ENCODE data around the gene EPHB3.
A peak's percentile ranks its signal among the peaks of the same experiment; 100 is the strongest.

The EPHB3 gene

DNA sequence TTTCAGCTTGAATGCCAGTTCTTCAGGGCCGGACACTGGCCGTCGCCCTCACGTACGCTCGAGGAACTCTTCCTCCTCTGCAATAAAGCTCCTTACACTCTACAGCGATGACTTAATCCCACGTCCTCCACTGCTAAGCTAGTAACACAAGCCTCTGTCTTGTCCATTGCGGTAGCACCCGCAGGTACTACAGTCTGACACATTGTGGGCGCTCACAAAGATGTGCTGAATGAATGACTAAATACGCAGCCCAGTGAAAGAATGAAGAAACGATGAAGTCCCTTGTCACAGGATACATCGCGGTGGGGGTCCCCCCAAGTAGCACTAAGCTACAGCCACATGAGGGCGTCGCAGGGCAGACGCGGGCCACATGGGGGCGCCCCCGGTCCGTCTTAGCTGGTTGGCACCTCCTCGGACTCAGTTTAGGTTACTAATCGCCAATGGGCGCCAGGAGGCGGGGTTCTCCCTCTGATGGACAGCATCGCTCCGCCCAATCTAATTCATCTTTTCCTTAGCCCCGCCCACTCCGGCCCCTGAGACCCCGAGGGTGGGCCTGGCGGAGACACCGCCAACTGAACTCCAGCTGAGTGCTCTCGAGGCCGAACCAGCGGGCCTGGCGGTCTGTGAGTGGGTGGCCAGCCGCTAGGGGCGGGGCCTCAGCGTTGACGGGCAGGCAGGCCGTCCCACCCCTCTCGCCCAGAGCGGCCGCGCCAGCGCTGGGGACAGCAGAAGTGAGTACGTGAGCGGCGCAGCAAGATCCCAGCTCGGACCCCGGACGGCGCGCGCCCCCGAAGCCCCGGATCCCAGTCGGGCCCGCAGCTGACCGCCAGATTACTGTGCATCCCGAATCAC is at the start of gene EPHB3:
Gene EPHB3 (plus strand): TSS at position 725 of the 852 bp plus-strand sequence. CDS start 451 bp downstream, outside the sequence.
- TF ChIP-seq CTCF (IDR thresholded peaks at IDR 0.05; ENCODE audit: insufficient read depth, low read length, missing control alignments): peak; percentile 100
- POLR2A ChIA-PET: interaction anchor here (0.6 to 2.8 kb wide), 18 partner anchors 11 to 242 kb away, joined by 3 to 25 read pairs (median 4); partner anchors contain the start of gene MAGEF1
- H3K4me3 ChIP-seq (ENCODE audit: low read depth, low read length): peak within 1 kb of the TSS; percentile 72
- CTCF ChIA-PET: interaction anchor here (0.6 to 2.0 kb wide), 52 partner anchors 13 to 618 kb away, joined by 3 to 23 read pairs (median 4); partner anchors contain the start of gene VPS8
- DNase-seq (ENCODE audit: low read depth, low spot score): peak; percentile 91

DNA sequence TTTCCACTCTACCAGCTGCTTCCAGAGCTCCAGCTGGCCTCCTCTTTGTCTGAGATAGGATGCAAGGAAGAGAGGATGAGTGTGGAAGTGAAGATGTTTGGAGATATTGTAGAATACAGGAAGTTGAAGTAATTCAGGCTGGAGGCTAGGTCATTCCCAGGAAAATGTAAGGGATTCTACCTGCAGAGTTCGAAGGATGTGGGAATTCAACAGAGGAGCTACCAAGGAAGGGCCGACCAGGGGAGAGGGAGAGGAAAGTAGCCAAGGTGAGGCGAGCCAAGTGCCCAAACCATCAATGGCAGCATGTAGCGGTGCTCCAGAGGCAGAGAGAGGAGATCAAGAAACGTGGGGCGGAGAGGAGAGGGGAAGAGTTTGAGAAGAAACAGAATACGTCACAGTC is 49.0 kb upstream of the EPHB3 start:
- H3K4me3 ChIP-seq (ENCODE audit: low read depth, low read length): no peak overlapping the region
- DNase-seq (ENCODE audit: low read depth, low spot score): no peak
- ChIA-PET POLR2A (interaction anchor here (0.6 kb wide), 1 partner anchor 113 kb away, joined by 3 read pairs; no protein-coding TSS in a partner anchor), CTCF (interaction anchor here (1.3 to 16.2 kb wide), 17 partner anchors 8 to 162 kb away, joined by 3 to 359 read pairs (median 26); no protein-coding TSS in a partner anchor)
- no peak for TF ChIP-seq CTCF (IDR thresholded peaks at IDR 0.05; ENCODE audit: insufficient read depth, low read length, missing control alignments)

DNA sequence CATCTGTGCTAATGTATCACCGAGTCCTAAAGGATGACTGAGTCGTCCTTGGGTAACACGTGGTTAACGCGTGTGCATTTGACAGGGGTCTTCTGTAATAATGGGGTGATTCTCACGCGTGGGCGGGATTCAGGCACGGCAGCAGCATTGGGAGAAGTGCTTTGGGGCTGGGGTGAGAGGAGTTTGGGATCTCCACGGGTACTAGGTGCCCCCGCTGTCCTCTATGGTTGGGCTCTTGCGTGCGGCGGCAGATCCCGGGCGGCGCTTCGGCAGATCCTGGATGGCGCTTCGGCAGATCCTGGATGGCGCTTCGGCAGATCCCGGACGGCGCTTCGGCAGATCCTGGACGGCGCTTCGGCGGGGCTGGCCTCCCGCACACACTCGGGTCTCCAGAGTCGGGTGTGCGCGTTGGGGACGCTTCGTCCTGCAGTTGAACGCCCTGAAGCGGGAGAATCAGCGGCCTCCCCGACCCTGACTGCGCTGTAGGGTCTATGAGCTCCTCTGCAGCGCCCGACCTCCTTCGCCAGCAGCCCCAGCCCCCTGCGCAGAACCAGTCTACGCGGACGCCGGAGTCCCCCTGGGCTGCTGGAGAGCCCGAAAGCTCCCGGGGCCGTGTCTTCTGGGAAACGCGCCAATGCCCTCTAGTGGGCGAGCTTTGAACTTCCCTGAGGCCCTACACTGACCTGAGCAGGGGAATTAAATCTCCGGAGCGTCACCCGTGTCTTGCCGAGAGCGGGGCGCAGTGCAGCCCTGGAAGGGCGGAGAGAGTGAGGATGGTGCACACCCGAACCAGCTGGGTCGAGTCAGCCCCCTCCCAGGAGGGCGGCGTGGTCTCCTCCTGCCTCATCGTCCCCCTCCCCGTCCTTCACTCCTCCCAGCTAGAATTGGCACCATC is 48.1 kb upstream of the EPHB3 start:
- ChIA-PET CTCF (interaction anchor here (0.7 to 16.2 kb wide), 57 partner anchors 8 to 616 kb away, joined by 3 to 359 read pairs (median 6); no protein-coding TSS in a partner anchor), POLR2A (no interaction called here)
- peak; percentile 84 for TF ChIP-seq CTCF (IDR thresholded peaks at IDR 0.05; ENCODE audit: insufficient read depth, low read length, missing control alignments)
- no peak for DNase-seq (ENCODE audit: low read depth, low spot score)
- peak overlapping the region; percentile 52 for H3K4me3 ChIP-seq (ENCODE audit: low read depth, low read length)

DNA sequence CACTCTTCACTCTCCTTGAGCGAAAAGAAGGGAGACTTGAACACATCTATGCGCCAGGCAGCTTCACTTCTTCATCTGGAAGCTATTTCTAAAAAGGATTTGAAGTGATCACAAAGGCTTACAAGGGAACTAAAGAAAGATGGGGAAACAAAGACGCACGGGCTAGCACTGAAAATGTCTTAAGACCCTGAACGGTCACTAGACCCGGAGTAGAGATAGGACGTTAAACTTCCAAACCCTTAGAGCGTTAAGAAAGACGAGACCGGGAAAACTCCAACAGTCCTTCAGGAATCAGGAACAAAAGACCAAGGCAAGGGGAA is 47.5 kb upstream of the EPHB3 start:
- ChIA-PET POLR2A (no interaction called here), CTCF (interaction anchor here (0.8 to 16.2 kb wide), 54 partner anchors 8 to 616 kb away, joined by 3 to 359 read pairs (median 6); no protein-coding TSS in a partner anchor)
- no peak for DNase-seq (ENCODE audit: low read depth, low spot score)
- TF ChIP-seq CTCF (IDR thresholded peaks at IDR 0.05; ENCODE audit: insufficient read depth, low read length, missing control alignments): no peak
- H3K4me3 ChIP-seq (ENCODE audit: low read depth, low read length): no peak overlapping the region; the same call in 1 of the 2 replicates

DNA sequence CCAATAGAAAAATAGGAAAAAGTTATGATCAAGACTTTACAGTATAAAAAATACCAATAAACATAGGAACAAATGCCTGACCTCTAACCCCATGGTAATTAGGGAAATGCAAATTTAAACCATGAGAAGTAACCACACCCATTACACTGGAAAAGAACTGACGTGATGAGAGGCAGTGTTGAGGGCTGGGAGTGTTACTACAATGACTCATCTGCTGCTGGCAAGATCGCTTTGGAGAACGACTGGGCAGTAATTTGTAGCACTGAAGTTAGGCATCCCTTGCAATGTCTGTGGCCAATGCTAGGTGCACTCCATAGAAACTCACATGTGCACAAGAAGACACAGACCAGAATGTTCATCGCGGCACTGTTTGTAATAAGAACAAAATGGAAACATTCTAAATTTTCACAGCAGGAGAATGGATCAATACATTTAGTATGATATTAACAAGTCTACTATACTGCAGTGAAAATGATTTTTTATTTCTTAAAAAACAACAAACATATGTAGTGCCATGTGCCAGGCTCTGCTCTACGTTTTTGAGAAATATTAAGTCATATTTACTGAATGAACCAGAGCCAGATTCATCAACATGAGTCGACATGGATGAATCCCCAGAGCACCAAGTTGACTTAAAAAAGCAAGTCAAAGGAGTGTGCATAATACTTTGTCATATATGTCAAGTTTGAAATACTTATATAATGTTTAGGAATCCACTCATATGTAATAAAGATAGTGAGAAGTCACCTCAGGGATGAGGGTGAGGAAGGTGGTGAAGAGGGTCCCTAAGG is 37.6 kb upstream of the EPHB3 start:
- H3K4me3 ChIP-seq (ENCODE audit: low read depth, low read length): no peak overlapping the region
- ChIA-PET POLR2A (no interaction called here), CTCF (interaction anchor here (0.6 to 9.9 kb wide), 4 partner anchors 10 to 37 kb away, joined by 4 to 130 read pairs (median 36); partner anchors contain the start of gene EPHB3)
- no peak for DNase-seq (ENCODE audit: low read depth, low spot score)
- no peak for TF ChIP-seq CTCF (IDR thresholded peaks at IDR 0.05; ENCODE audit: insufficient read depth, low read length, missing control alignments)
